OCI-LY1 (cell line): Measurements from ENCODE around the gene CAMK4.

Experiments
- CTCF ChIP-seq: fragments of 200-600 bp; sonication (generic), shearing (Covaris generic); IDR thresholded peaks from 2 replicates; pipeline ENCODE4 v1.5.1; 2017; ENCODE audit warnings: mild to moderate bottlenecking, antibody characterized with exemption, low read length, moderate library complexity, mixed read lengths
- EZH2 ChIP-seq: fragments of 200-600 bp; sonication (generic), shearing (Covaris generic); IDR thresholded peaks from 2 replicates; pipeline ENCODE4 v1.8.0; 2017; ENCODE audit warnings: borderline replicate concordance, mixed run types, mild to moderate bottlenecking, antibody characterized with exemption, low read length, moderate library complexity, mixed read lengths

GRCh38 chr5:111422245-111422644, 198.1 kb downstream of the CAMK4 start:
- TF ChIP-seq EZH2 (no peak), CTCF (no peak)
